Gastroesophageal sphincter (tissue), 4 donors: ENCODE data around the gene CIITA. TPM values are rescaled to one million over a fixed set of nuclear protein-coding genes. Genes with fewer than 3 reads are reported as not detected.

Experiments
- ATAC-seq: fragments of 150-250 bp; one replicate; pipeline ENCODE4 v1.9.1; 2016; ENCODE audit warnings: mild to moderate bottlenecking, moderate library complexity
- H3K27ac ChIP-seq, 4 donors: fragments of 200-600 bp; sonication (generic) in 3 of 4; 1 replicate in 3 of 4; 2 replicates in 1 of 4; pipeline ENCODE4 v1.5.1; 2016 to 2019
- H3K27me3 ChIP-seq: fragments of 200-600 bp; sonication (generic); one replicate; pipeline ENCODE4 v1.5.1; 2019
- H3K36me3 ChIP-seq, 2 donors: fragments of 200-600 bp; sonication (generic); one replicate each; pipeline ENCODE4 v1.5.1; 2019; ENCODE audit warnings: control low read depth in 1 of 2
- H3K4me1 ChIP-seq, 3 donors: fragments of 200-600 bp; sonication (generic); 1 replicate in 2 of 3; 2 replicates in 1 of 3; pipeline ENCODE4 v1.5.1; 2016 to 2019; ENCODE audit warnings: control low read depth in 2 of 3
- H3K4me3 ChIP-seq, 2 donors: fragments of 200-600 bp; sonication (generic); one replicate each; pipeline ENCODE4 v1.5.1; 2019; ENCODE audit warnings: mild to moderate bottlenecking in 1 of 2, moderate library complexity in 1 of 2
- H3K9me3 ChIP-seq, 3 donors: fragments of 200-600 bp; sonication (generic); one replicate each; pipeline ENCODE4 v1.5.1; 2017 to 2019; ENCODE audit warnings: control low read depth in 2 of 3
- CTCF ChIP-seq, 4 experiments: fragments of 200-600 bp in 2 of 4; fragments of 450-650 bp in 2 of 4; sonication (generic) in 1 of 4; IDR thresholded peaks; one replicate each; pipeline ENCODE4 v1.5.1; 2017 to 2019; ENCODE audit warnings: antibody characterized with exemption in 4 of 4, mild to moderate bottlenecking in 2 of 4, moderate library complexity in 2 of 4
- EP300 ChIP-seq: sonication (generic); formaldehyde crosslinking; IDR thresholded peaks from one replicate; pipeline ENCODE4 v1.6.1; 2017; ENCODE audit warnings: antibody characterized with exemption, mild to moderate bottlenecking
- POLR2A ChIP-seq, 2 donors: fragments of 450-650 bp; IDR thresholded peaks; one replicate each; pipeline ENCODE4 v1.6.1; 2017; ENCODE audit warnings: antibody characterized with exemption in 2 of 2, mild to moderate bottlenecking in 2 of 2, moderate library complexity in 1 of 2
- POLR2AphosphoS5 ChIP-seq: sonication (generic); formaldehyde crosslinking; IDR thresholded peaks from one replicate; pipeline ENCODE4 v1.6.1; 2017; ENCODE audit warnings: antibody characterized with exemption
- WGBS, 2 donors: methylation state at CpG; one replicate each; pipeline ENCODE4 v1.1.5; 2018; ENCODE audit warnings: low coverage in 1 of 2; 5-methylcytosine and 5-hydroxymethylcytosine counted together
- total RNA-seq, 4 donors: library from RNA; depleted of rRNA; stranded (reverse); fragments of >200 nt; gene quantifications; one replicate each; pipeline ENCODE4 v1.1.0, GENCODE V29; 2016

The CIITA gene
- total RNA-seq, 4 donors from 2014 or later = 4.3 to 26.5 (median 7.4) TPM

GRCh38 chr16:10835281-10835931 lies 41.6 kb upstream of the CIITA start:
- no peak for ATAC-seq
- H3K4me3 ChIP-seq = no peak overlapping the region
- H3K27me3 ChIP-seq = peaks cover 3% of the 10 kb centered on the region
- no peaks in the 10 kb centered on the region for H3K4me1 ChIP-seq
- WGBS, 2 donors = 50 to 100% methylated on average over 1 of the region's 7 CpGs
- H3K36me3 ChIP-seq = no peaks in the 10 kb centered on the region
- no peak for TF ChIP-seq CTCF (IDR thresholded peaks at IDR 0.05)
- no peak for TF ChIP-seq POLR2A (IDR thresholded peaks at IDR 0.05)
- no peak for TF ChIP-seq EP300
- no peak for TF ChIP-seq POLR2AphosphoS5
- no peaks in the 10 kb centered on the region for H3K9me3 ChIP-seq
- H3K27ac ChIP-seq = no peak overlapping the region

GRCh38 chr16:10836174-10836853 lies 40.7 kb upstream of the CIITA start:
- WGBS, 2 donors = no CpG with 5 or more reads among the region's 1 CpG
- Histone ChIP-seq H3K4me1 (no peaks in the 10 kb centered on the region), H3K4me3 (no peak overlapping the region), H3K27ac (no peak overlapping the region), H3K27me3 (peaks cover 10% of the 10 kb centered on the region), H3K9me3 (no peaks in the 10 kb centered on the region), H3K36me3 (no peaks in the 10 kb centered on the region)
- no peak for ATAC-seq
- TF ChIP-seq POLR2A (IDR thresholded peaks at IDR 0.05) = no peak
- no peak for TF ChIP-seq CTCF (IDR thresholded peaks at IDR 0.05)
- no peak for TF ChIP-seq EP300
- TF ChIP-seq POLR2AphosphoS5 = no peak

GRCh38 chr16:10838621-10839278 lies 38.3 kb upstream of the CIITA start:
- Histone ChIP-seq H3K9me3 (no peaks in the 10 kb centered on the region), H3K4me3 (no peak overlapping the region), H3K27me3 (peaks cover 24% of the 10 kb centered on the region), H3K27ac (no peak overlapping the region), H3K36me3 (no peaks in the 10 kb centered on the region), H3K4me1 (no peaks in the 10 kb centered on the region)
- WGBS, 2 donors = 60 to 70% methylated on average over 2 to 3 of the region's 10 CpGs
- TF ChIP-seq EP300 (no peak), CTCF (IDR thresholded peaks at IDR 0.05) (no peak), POLR2A (IDR thresholded peaks at IDR 0.05) (no peak), POLR2AphosphoS5 (no peak)
- no peak for ATAC-seq

GRCh38 chr16:10839279-10839666 lies 37.7 kb upstream of the CIITA start:
- peaks cover 26% of the 10 kb centered on the region for H3K27me3 ChIP-seq
- no peaks in the 10 kb centered on the region for H3K4me1 ChIP-seq
- H3K36me3 ChIP-seq = no peaks in the 10 kb centered on the region
- no peak for TF ChIP-seq POLR2A (IDR thresholded peaks at IDR 0.05)
- no peak overlapping the region for H3K27ac ChIP-seq
- no peak for ATAC-seq
- no peaks in the 10 kb centered on the region for H3K9me3 ChIP-seq
- H3K4me3 ChIP-seq = no peak overlapping the region
- WGBS, 2 donors = 45 to 47% methylated on average over 5 to 6 of the region's 6 CpGs

GRCh38 chr16:10840703-10841102 lies 36.3 kb upstream of the CIITA start:
- no peaks in the 10 kb centered on the region for H3K4me1 ChIP-seq
- no peak overlapping the region for H3K4me3 ChIP-seq
- TF ChIP-seq POLR2AphosphoS5 = no peak
- no peak for TF ChIP-seq CTCF (IDR thresholded peaks at IDR 0.05)
- TF ChIP-seq EP300 = no peak
- TF ChIP-seq POLR2A (IDR thresholded peaks at IDR 0.05) = no peak
- peaks cover 26% of the 10 kb centered on the region for H3K27me3 ChIP-seq
- 49 to 60% methylated on average over 3 to 16 of the region's 16 CpGs for WGBS, 2 donors
- H3K9me3 ChIP-seq = no peaks in the 10 kb centered on the region
- H3K36me3 ChIP-seq = no peaks in the 10 kb centered on the region
- no peak overlapping the region for H3K27ac ChIP-seq
- ATAC-seq = no peak
